ENCODE data around the gene HTR3C.
"Not testable (repeated sequence)": the region's sequence is repeated elsewhere in the genome, so short reads cannot be mapped to it uniquely, and the experiment has no call there.

The HTR3C gene

GRCh38 chr3:184031187-184031792, 21.6 kb upstream of the HTR3C start, which contains the start of gene HTR3D:
Gene HTR3D, plus strand, starts transcription at chr3:184031742. Its CDS starts 0 bp downstream, at chr3:184031742.
- no peak for DNase-seq

GRCh38 chr3:184037816-184038215, 15.0 kb upstream of the HTR3C start:
- DNase-seq = no peak

- DNase-seq = not testable (repeated sequence)
These were observed 14.5 kb upstream of the HTR3C start for GRCh38 chr3:184038307-184038706.

DNA sequence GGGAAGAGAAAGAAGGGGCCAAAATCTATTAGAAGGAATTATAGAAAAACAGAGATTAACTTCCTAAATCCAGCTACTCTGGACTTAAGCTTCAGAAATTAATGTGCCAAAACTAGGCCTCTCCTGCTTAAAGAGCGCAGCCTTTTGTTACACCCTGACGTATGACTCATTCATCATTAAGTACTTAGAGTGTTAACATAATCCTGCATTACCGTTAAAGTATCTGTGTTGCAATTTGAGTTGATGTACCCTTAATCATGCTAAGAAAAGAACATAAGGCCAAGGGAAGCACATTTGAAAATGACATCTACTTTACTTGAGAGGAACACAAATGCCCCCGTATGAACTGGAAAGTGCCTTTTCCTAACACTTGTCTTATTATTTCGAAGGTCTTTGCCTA, 13.4 kb upstream of the HTR3C start:
- DNase-seq = no peak

DNA sequence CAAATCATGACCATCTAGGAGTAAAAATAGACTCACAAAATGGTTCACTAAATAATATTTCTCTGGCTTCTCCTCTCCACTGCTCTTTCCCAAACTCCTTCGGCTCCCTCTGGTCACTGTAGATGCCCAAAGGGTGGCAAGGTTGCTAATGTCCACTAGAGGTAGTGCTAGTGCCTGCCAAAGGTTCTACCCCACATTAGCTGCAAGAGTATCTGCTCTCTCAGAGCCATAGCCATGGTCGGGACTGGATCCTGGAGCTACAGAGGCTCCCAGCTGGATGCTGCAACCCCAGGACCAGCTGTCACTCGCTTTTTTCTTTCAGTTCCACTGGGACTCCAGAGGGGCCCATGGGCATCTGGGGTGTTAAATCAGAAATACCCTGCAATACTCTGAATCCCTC, 12.8 kb upstream of the HTR3C start:
- no peak for DNase-seq

DNA sequence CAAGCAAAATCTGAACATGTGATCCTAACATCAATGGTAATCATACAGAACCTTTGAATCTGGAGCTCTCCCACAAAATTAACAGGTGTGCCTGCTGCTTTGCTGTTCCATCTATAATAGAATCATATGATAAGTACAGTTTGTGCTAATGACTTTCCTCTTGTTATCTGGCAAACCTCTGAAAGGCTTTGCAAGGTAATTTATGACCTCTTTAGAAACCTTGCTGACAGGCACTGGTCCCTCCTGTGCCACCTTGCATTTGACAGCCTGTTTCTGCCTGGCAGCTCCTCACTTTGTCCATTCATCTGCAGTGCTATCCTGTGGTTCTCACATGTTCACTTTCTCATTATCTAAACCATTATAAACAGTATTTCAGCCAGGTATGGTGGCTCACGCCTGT, 10.2 kb upstream of the HTR3C start:
- no peak for DNase-seq

DNA sequence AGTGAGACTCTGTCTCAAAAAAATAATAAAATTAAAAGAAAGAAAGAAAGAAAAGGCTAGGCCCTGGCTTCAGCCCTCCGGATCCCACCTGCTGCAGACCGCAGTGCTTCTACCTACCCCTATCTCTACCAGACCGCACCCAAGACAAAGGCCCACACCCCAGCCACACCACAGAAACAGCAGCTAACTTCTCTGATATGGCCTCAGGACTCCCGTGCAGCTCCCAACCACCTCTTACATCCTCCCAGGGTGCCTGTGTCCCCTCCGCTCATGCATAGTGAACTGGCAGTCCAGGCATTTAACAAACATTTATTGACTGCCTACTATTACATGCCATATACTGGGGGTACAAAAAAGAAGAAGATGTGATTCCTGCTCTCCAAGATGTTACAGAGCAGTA, 6.9 kb upstream of the HTR3C start:
- DNase-seq = no peak

DNA sequence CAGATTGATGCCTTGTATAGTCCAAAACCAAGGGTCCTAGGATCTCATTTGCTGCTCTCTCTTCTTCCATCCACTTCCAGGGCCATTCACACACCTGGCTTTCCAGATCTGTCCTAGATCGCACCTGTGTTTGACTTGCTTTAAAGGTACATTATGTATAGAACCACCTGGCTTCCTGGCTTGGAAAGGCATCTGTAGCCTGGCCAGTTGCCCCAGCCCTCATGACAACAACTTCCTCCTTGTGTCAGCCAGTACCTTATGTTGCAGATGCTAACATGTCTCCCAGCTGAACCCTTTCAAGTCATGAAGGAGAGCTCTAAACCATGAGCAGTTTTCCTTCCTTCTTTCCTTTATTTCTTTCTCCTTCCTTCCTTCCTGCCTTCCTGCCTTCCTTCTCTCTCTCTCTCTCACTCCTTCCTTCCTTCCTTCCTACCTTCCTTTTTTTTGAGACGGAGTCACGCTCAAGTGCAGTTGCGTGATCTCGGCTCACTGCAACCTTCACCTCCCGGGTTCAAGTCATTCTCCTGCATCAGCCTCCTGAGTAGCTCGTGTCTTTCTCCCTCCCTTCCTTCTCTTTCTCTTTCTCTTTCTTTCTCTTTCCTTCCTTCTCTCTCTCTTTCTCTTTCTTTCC, 2.5 kb upstream of the HTR3C start:
- no peak for DNase-seq

DNA sequence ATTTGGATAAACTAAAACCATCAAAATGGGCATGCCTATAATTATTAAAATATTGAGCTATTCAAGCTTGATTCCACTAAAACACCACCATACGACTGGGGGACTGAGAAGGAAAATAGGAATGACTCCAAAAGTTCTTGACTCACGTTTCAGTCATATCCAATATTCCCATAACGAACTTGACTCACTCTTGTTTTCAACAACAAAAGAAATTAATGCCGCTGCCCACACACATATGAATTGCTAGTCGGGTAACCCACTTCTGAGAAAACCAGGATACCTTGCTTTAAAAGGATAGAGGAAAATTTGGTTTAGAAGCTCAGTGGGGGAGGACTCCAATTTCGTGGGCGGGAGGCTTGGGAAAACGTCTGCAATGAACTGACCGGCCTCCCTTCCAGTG, 5.2 kb downstream of the HTR3C start:
- DNase-seq = no peak

DNA sequence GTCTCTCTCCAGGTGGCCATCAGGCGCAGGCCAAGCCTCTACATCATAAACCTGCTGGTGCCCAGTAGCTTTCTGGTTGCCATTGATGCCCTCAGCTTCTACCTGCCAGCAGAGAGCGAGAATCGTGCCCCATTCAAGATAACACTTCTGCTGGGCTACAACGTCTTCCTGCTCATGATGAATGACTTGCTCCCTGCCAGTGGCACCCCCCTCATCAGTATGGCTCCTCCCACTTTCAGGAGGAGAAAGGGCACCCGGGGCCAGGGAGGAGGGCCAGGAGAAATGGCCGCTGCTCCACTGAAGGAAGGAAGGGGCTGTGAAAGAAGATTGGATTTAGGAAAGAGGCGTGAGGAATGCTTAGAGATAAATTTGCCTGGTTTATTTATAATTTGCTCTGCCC, 6.6 kb downstream of the HTR3C start:
- DNase-seq = no peak

GRCh38 chr3:184062637-184063036, 9.8 kb downstream of the HTR3C start:
- DNase-seq = no peak

- no peak for DNase-seq
These were observed 13.4 kb downstream of the HTR3C start for GRCh38 chr3:184066211-184066610.

- no peak for DNase-seq
These were observed 14.8 kb downstream of the HTR3C start for GRCh38 chr3:184067573-184068055.

GRCh38 chr3:184068344-184068743, 15.5 kb downstream of the HTR3C start:
- DNase-seq = no peak

DNA sequence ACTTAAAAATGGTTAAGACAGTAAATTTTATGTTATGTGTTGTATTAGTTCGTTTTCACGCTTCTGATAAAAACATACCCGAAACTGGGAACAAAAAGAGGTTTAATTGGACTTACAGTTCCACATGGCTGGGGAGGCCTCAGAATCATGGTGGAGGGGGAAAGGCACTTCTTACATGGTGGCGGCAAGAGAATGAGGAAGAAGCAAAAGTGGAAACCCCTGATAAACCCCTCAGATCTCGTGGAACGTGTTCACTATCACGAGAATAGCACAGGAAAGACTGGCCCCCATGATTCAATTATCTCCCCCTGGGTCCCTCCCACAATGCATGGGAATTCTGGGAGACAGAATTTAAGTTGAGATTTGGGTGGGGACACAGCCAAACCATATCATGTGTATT, 18.3 kb downstream of the HTR3C start:
- DNase-seq = not testable (repeated sequence)

DNA sequence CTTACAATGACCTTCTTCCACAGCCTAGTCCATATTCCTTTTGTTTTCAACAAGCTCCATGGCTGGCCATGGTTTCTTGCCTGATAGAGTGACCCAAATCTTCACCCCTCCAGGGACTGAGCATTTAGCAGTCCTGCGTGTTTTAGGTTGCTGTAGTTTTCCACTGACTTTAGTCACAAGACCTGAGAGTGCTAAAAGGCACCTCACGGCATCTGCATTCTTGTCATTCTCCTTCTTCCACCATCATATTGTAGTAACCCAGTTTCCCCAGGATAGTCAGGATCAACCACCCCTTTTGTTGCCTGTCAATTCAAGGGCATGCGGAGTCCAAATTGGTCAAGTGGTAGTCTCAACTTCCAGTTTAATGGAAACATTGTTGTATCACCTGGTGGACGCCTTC, 20.8 kb downstream of the HTR3C start:
- no peak for DNase-seq

- DNase-seq = no peak
These were observed 23.1 kb downstream of the HTR3C start for GRCh38 chr3:184075901-184076300.

DNA sequence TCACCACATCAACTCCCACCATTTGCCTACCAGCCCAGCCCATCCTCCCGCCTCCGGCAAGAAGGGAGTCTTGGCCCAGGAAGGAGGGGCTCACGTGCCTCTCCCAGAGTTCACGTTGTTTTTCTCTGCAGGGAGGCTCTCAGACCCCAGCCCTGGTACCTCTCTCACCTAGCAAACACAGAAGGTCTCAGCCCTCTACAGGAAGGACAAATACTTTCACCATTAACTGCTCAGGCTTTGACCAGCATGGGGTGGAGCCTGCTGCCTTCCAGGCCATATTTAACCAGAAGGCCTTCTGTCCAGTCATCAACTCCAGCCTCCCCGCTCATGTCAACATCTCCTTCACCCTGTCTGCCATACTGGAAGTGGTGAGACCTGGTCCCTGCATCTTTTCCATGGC, 25.0 kb downstream of the HTR3C start:
- no peak for DNase-seq

DNA sequence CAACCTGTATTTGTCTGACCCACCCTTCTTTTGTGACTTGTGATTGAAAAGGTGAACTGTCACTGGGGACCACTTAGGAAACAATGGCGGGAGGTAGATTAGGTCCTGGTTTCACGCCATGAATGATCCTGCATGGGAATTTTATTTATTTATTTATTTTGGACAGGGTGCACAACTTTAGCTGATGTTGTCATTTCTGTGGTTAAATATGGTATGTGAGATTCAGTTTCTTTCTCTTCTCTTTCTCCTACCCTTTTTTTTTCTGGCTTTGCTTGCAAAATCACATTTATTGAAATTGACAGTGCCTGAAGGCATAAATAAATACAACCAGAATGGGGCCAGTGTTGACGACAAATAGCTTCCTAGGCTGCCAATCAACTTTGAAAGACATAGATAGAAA, 26.0 kb downstream of the HTR3C start:
- DNase-seq = no peak

GRCh38 chr3:184081116-184081830, 28.4 kb downstream of the HTR3C start:
- DNase-seq = no peak

DNA sequence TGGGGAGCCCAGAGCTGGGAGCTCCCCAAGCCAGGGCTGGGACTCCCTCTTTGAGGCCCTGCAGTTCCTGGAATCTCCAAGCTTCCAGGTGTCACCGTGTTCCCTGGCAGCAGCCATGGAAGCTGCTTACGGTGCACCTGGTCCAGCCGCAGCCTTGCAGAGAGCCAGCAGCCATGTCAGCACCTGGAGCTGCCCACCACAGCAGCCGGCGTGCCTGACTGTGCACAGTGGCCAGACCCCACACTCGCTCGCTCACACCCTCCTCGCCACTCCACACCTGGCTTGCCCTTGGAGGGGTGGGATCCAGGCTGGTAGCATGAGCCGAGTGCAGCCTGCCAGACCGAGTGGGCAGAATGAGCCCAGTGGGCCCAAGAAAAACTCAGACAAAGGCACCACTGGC, 29.2 kb downstream of the HTR3C start:
- DNase-seq = no peak

DNA sequence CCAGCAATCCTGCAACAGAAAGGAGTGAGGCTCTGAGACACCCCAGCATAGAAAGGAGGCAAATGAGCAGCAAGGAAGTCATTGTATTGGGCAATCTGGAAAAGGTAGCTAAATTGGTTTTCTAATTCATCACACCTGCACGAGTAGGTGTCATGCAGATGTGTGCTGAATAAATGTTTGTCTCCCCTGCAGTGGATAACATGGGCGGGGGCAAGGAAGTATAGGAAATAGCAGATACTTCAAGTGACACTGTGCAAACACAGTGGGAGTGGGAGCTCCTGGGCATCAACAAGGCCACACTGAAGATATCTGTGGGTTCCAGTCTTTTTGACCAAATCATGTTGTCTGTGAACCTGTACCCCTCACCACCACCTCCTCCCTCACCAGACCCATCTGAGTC, 29.6 kb downstream of the HTR3C start:
- DNase-seq = no peak

DNA sequence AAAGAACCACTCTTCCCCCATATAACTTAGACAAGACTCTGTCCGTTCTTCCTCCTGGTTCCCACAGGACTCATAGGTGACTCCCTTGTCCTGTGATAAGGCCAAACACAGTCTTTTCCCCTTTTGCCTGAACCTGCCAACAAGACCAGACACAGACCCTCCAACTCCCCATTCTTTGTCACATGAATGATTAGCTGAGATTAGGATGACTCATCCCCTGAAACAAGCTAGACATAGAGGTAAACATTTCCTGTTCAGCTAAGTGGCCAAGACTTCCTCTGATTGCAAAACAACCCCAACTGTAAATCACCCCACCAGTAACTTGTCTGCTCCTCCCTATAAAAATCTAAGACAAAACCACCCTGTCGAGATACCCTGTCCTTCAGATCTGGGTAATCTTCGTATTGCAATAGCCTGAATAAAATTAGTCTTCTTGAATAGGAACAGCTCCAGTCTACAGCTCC, 32.6 kb downstream of the HTR3C start:
- DNase-seq = no peak

DNA sequence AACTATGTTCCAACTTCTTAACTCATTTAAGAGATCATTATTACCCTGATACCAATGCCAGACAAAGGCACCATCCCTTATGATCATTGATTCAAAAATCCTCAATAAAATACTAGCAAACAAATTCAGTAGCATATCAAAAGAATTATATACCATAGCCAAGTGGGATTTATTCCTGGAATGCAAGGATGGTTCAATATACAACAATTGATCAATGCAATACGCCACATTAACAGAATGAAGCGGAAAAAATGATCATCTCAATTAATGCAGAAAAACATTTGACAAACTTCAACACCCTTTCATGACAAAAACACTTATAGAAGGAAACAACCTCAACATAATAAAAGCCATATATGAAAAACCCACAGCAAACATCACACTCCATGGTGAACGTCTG, 39.4 kb downstream of the HTR3C start:
- no peak for DNase-seq

Data from T1000 (cell line).